CD4-positive, CD25-positive, alpha-beta regulatory T cell (primary cell): ENCODE measurements around the gene LACC1. TPM values are rescaled to one million over a fixed set of nuclear protein-coding genes. Genes with fewer than 3 reads are reported as not detected.

ENCODE experiments used
- ATAC-seq, 2 donors: fragments of 150-1000 bp; cut with Tn5 transposase; one replicate each; pipeline ENCODE4 v1.10.0; 2021; ENCODE audit warnings: low read depth in 2 of 2, moderate number of reproducible peaks in 2 of 2, moderate library complexity in 1 of 2
- DNase-seq, 3 donors: peaks; one replicate each; pipeline versions ENCODE4 v3.0.0 to v3.0.0-alpha.2; 2012 to 2022; ENCODE audit warnings: mixed read lengths in 1 of 3
- H3K27ac ChIP-seq: one replicate; pipeline ENCODE4 v1.7.0; 2013; ENCODE audit warnings: mild to moderate bottlenecking, low read length; ENCODE audit not compliant: insufficient read depth, poor library complexity, severe bottlenecking
- H3K27me3 ChIP-seq: one replicate; pipeline ENCODE4 v1.7.0; 2013; ENCODE audit warnings: low read length; ENCODE audit not compliant: control insufficient read depth, insufficient read depth
- H3K36me3 ChIP-seq: one replicate; pipeline ENCODE4 v1.7.0; 2013; ENCODE audit warnings: mild to moderate bottlenecking, low read length, moderate library complexity; ENCODE audit not compliant: control insufficient read depth, insufficient read depth
- H3K4me1 ChIP-seq: 2 replicates; pipeline ENCODE4 v1.7.0; 2013; ENCODE audit warnings: mild to moderate bottlenecking, low read length; ENCODE audit not compliant: insufficient read depth, control insufficient read depth, poor library complexity, severe bottlenecking
- H3K4me3 ChIP-seq: one replicate; pipeline ENCODE4 v1.7.0; 2013; ENCODE audit warnings: low read depth, mild to moderate bottlenecking, low read length, moderate library complexity
- H3K9me3 ChIP-seq, 2 experiments: 1 replicate in 1 of 2; 2 replicates in 1 of 2; pipeline ENCODE4 v1.7.0; 2013; ENCODE audit warnings: low read length in 2 of 2, mild to moderate bottlenecking in 1 of 2, moderate library complexity in 1 of 2; ENCODE audit not compliant: control insufficient read depth in 2 of 2
- H3K27ac Mint-ChIP-seq, 3 donors: one replicate each; pipeline ENCODE4 v1.8.0; 2020 to 2022; ENCODE audit warnings: mild to moderate bottlenecking in 3 of 3, mixed read lengths in 3 of 3, moderate library complexity in 2 of 3
- H3K27me3 Mint-ChIP-seq: one replicate; pipeline ENCODE4 v1.8.0; 2022; ENCODE audit warnings: mild to moderate bottlenecking, mixed read lengths
- H3K36me3 Mint-ChIP-seq: one replicate; pipeline ENCODE4 v1.8.0; 2020; ENCODE audit warnings: mixed read lengths
- H3K4me1 Mint-ChIP-seq, 4 donors: one replicate each; pipeline ENCODE4 v1.8.0; 2020 to 2022; ENCODE audit warnings: mixed read lengths in 4 of 4, mild to moderate bottlenecking in 1 of 4
- H3K4me3 Mint-ChIP-seq, 4 donors: one replicate each; pipeline ENCODE4 v1.8.0; 2020 to 2022; ENCODE audit warnings: mild to moderate bottlenecking in 4 of 4, mixed read lengths in 4 of 4, moderate library complexity in 3 of 4
- H3K9me3 Mint-ChIP-seq, 7 donors: one replicate each; pipeline ENCODE4 v1.8.0; 2020 to 2022; ENCODE audit warnings: mixed read lengths in 7 of 7, mild to moderate bottlenecking in 3 of 7, moderate library complexity in 2 of 7
- polyA plus RNA-seq, 4 donors: library from polyadenylated mRNA; unstranded; fragments of 300-500 nt; fragmentation: Illumina TruSeq; gene quantifications; one replicate each; pipeline ENCODE4 v1.2.3, GENCODE V29; 2021
- total RNA-seq: library from RNA; stranded (reverse); gene quantifications from one replicate; pipeline ENCODE4 v1.2.3, GENCODE V29; 2022

Gene LACC1
- total and polyA plus RNA-seq, 5 donors from 2014 or later, result 0.67 to 4.2 (median 0.95) TPM

- Histone ChIP-seq H3K9me3 (no peaks in the 10 kb centered on the region), H3K27ac (no peak overlapping the region), H3K27me3 (no peaks in the 10 kb centered on the region), H3K4me1 (peaks cover under 1% of the 10 kb centered on the region), H3K36me3 (no peaks in the 10 kb centered on the region), H3K4me3 (no peak overlapping the region)
- Mint-ChIP-seq H3K4me3 (no peak overlapping the region), H3K4me1 (peaks cover 4 to 16% (median 12%) of the 10 kb centered on the region in 4 donors), H3K27me3 (no peaks in the 10 kb centered on the region), H3K27ac (no peak overlapping the region), H3K36me3 (no peaks in the 10 kb centered on the region), H3K9me3 (no peaks in the 10 kb centered on the region)
- ATAC-seq (no peak), DNase-seq (no peak)
Observed at GRCh38 chr13:43884222-43884621, 4.5 kb downstream of the LACC1 start.

- DNase-seq, result no peak
- Mint-ChIP-seq H3K4me3 (no peak overlapping the region), H3K9me3 (no peaks in the 10 kb centered on the region), H3K27ac (no peak overlapping the region), H3K36me3 (no peaks in the 10 kb centered on the region), H3K4me1 (no peaks in the 10 kb centered on the region), H3K27me3 (no peaks in the 10 kb centered on the region)
- no peak for ATAC-seq
- Histone ChIP-seq H3K36me3 (no peaks in the 10 kb centered on the region), H3K9me3 (no peaks in the 10 kb centered on the region), H3K27ac (no peak overlapping the region), H3K27me3 (no peaks in the 10 kb centered on the region), H3K4me3 (no peak overlapping the region), H3K4me1 (no peaks in the 10 kb centered on the region)
Observed at GRCh38 chr13:43894438-43894837, 14.7 kb downstream of the LACC1 start.

- H3K27ac Mint-ChIP-seq, result no peak overlapping the region
- H3K27ac ChIP-seq, result no peak overlapping the region
- H3K27me3 Mint-ChIP-seq, result no peaks in the 10 kb centered on the region
- no peaks in the 10 kb centered on the region for H3K27me3 ChIP-seq
- no peak overlapping the region for H3K4me3 Mint-ChIP-seq
- no peaks in the 10 kb centered on the region for H3K9me3 ChIP-seq
- no peaks in the 10 kb centered on the region for H3K36me3 Mint-ChIP-seq
- H3K4me3 ChIP-seq, result no peak overlapping the region
- no peaks in the 10 kb centered on the region for H3K4me1 ChIP-seq
- no peaks in the 10 kb centered on the region for H3K4me1 Mint-ChIP-seq
- ATAC-seq (no peak), DNase-seq (no peak)
- H3K9me3 Mint-ChIP-seq, result no peaks in the 10 kb centered on the region
- H3K36me3 ChIP-seq, result no peaks in the 10 kb centered on the region
Observed at GRCh38 chr13:43895940-43896339, 16.2 kb downstream of the LACC1 start.

- peak; percentile 6 to 62 (median 55) for DNase-seq
- no peak overlapping the region for H3K27ac Mint-ChIP-seq
- H3K4me1 ChIP-seq, result no peaks in the 10 kb centered on the region
Observed at GRCh38 chr13:43905435-43906031, 25.8 kb downstream of the LACC1 start.

GRCh38 chr13:43908156-43909126 lies 28.7 kb downstream of the LACC1 start:
- peaks cover 0 to 2% (median 0%) of the 10 kb centered on the region in 7 donors for H3K9me3 Mint-ChIP-seq
- H3K4me3 Mint-ChIP-seq, result no peak overlapping the region
- no peaks in the 10 kb centered on the region for H3K36me3 ChIP-seq
- peaks cover 11% of the 10 kb centered on the region for H3K27me3 ChIP-seq
- ATAC-seq (no peak), DNase-seq (peak in 2 of 3 donors; percentile 24 to 44)
- H3K9me3 ChIP-seq, result no peaks in the 10 kb centered on the region
- no peak overlapping the region for H3K27ac Mint-ChIP-seq
- peaks cover 0 to 2% (median 0%) of the 10 kb centered on the region in 4 donors for H3K4me1 Mint-ChIP-seq
- H3K4me3 ChIP-seq, result no peak overlapping the region
- H3K27me3 Mint-ChIP-seq, result peaks cover 44% of the 10 kb centered on the region
- no peak overlapping the region for H3K27ac ChIP-seq
- no peaks in the 10 kb centered on the region for H3K36me3 Mint-ChIP-seq
- H3K4me1 ChIP-seq, result no peaks in the 10 kb centered on the region

More at GRCh38 chr13:43905435-43906031, 25.8 kb downstream of the LACC1 start:
- H3K9me3 Mint-ChIP-seq, result peaks cover 0 to 2% (median 0%) of the 10 kb centered on the region in 7 donors
- Histone ChIP-seq H3K27me3 (peaks cover 9% of the 10 kb centered on the region), H3K9me3 (no peaks in the 10 kb centered on the region), H3K4me3 (no peak overlapping the region), H3K27ac (no peak overlapping the region), H3K36me3 (no peaks in the 10 kb centered on the region)
- H3K4me3 Mint-ChIP-seq, result no peak overlapping the region
- H3K36me3 Mint-ChIP-seq, result no peaks in the 10 kb centered on the region
- ATAC-seq, result peak; percentile 70 to 71
- H3K4me1 Mint-ChIP-seq, result peaks cover 0 to 2% (median 0%) of the 10 kb centered on the region in 4 donors
- H3K27me3 Mint-ChIP-seq, result peaks cover 38% of the 10 kb centered on the region

GRCh38 chr13:43910856-43911255 lies 31.2 kb downstream of the LACC1 start:
- ATAC-seq (no peak), DNase-seq (no peak)
- Histone ChIP-seq H3K27me3 (peaks cover 6% of the 10 kb centered on the region), H3K36me3 (no peaks in the 10 kb centered on the region), H3K27ac (no peak overlapping the region), H3K4me3 (no peak overlapping the region), H3K4me1 (no peaks in the 10 kb centered on the region), H3K9me3 (no peaks in the 10 kb centered on the region)
- Mint-ChIP-seq H3K36me3 (no peaks in the 10 kb centered on the region), H3K27me3 (peaks cover 33% of the 10 kb centered on the region), H3K4me3 (no peak overlapping the region), H3K9me3 (peaks cover 0 to 2% (median 0%) of the 10 kb centered on the region in 7 donors), H3K27ac (no peak overlapping the region), H3K4me1 (no peaks in the 10 kb centered on the region)

GRCh38 chr13:43911278-43911677 lies 31.6 kb downstream of the LACC1 start:
- no peaks in the 10 kb centered on the region for H3K4me1 Mint-ChIP-seq
- no peak overlapping the region for H3K4me3 Mint-ChIP-seq
- no peaks in the 10 kb centered on the region for H3K4me1 ChIP-seq
- H3K9me3 Mint-ChIP-seq, result peaks cover 0 to 2% (median 0%) of the 10 kb centered on the region in 7 donors
- H3K9me3 ChIP-seq, result no peaks in the 10 kb centered on the region
- H3K36me3 Mint-ChIP-seq, result no peaks in the 10 kb centered on the region
- peaks cover 6% of the 10 kb centered on the region for H3K27me3 ChIP-seq
- no peak for DNase-seq
- ATAC-seq, result no peak
- no peak overlapping the region for H3K4me3 ChIP-seq
- no peak overlapping the region for H3K27ac Mint-ChIP-seq
- H3K36me3 ChIP-seq, result no peaks in the 10 kb centered on the region
- H3K27me3 Mint-ChIP-seq, result peaks cover 31% of the 10 kb centered on the region
- no peak overlapping the region for H3K27ac ChIP-seq
